PFSK-1 (cell line): ENCODE measurements around the gene CDH1.

Source experiments
- FOXP2 ChIP-seq: optimal IDR thresholded peaks from 2 replicates; pipeline ENCODE3; 2011; ENCODE audit warnings: borderline replicate concordance, control low read depth, inconsistent platforms; ENCODE audit not compliant: insufficient read depth; ENCODE audit errors: extremely low read length, extremely low read depth
- POLR2AphosphoS5 ChIP-seq: IDR thresholded peaks from 2 replicates; pipeline ENCODE4 v1.6.1; 2012; ENCODE audit warnings: low read depth, mild to moderate bottlenecking, control low read depth, low read length, moderate library complexity
- REST ChIP-seq, 2 experiments: IDR thresholded peaks; 2 replicates each; pipeline versions ENCODE4 v1.6.1 to v1.8.0; 2011 to 2012; ENCODE audit warnings: low read depth in 2 of 2, low read length in 2 of 2, control low read depth in 1 of 2, inconsistent platforms in 1 of 2, mild to moderate bottlenecking in 1 of 2, moderate library complexity in 1 of 2; ENCODE audit not compliant: insufficient read depth in 1 of 2
- SIN3A ChIP-seq: IDR thresholded peaks from 2 replicates; pipeline ENCODE4 v1.6.1; 2012; ENCODE audit warnings: mild to moderate bottlenecking, low read length, moderate library complexity, borderline replicate concordance; ENCODE audit not compliant: insufficient read depth
- TAF1 ChIP-seq: IDR thresholded peaks from 2 replicates; pipeline ENCODE4 v1.6.1; 2012; ENCODE audit warnings: low read length, control low read depth, borderline replicate concordance; ENCODE audit not compliant: insufficient read depth

CDH1 gene

GRCh38 chr16:68700120-68700519 lies 37.0 kb upstream of the CDH1 start:
- no peak for TF ChIP-seq SIN3A

- TF ChIP-seq POLR2AphosphoS5 (no peak), SIN3A (no peak), TAF1 (no peak), REST (IDR thresholded peaks at IDR 0.05; ENCODE audit: insufficient read depth in 1 of 2, low read depth in 2 of 2, low read length in 2 of 2) (no peak), FOXP2 (no peak)
These were observed 36.3 kb upstream of the CDH1 start for GRCh38 chr16:68700831-68701230.

- no peak for TF ChIP-seq REST (IDR thresholded peaks at IDR 0.05; ENCODE audit: insufficient read depth in 1 of 2, low read depth in 2 of 2, low read length in 2 of 2)
- TF ChIP-seq SIN3A: no peak
- no peak for TF ChIP-seq POLR2AphosphoS5
- no peak for TF ChIP-seq TAF1
- no peak for TF ChIP-seq FOXP2
These were observed 32.7 kb upstream of the CDH1 start for GRCh38 chr16:68704232-68704867.

GRCh38 chr16:68707340-68708152 lies 29.5 kb upstream of the CDH1 start:
- TF ChIP-seq REST (IDR thresholded peaks at IDR 0.05; ENCODE audit: insufficient read depth in 1 of 2, low read depth in 2 of 2, low read length in 2 of 2) (no peak), TAF1 (no peak), POLR2AphosphoS5 (no peak), SIN3A (no peak), FOXP2 (no peak)

- no peak for TF ChIP-seq TAF1
- TF ChIP-seq SIN3A: no peak
- TF ChIP-seq POLR2AphosphoS5: no peak
- no peak for TF ChIP-seq FOXP2
- no peak for TF ChIP-seq REST (IDR thresholded peaks at IDR 0.05; ENCODE audit: insufficient read depth in 1 of 2, low read depth in 2 of 2, low read length in 2 of 2)
These were observed 26.9 kb upstream of the CDH1 start for GRCh38 chr16:68710211-68710610.
